Cardiac muscle cell (in vitro differentiated cells and primary cell): ENCODE data around the gene TMEM176B. TPM values are rescaled to one million over a fixed set of nuclear protein-coding genes. Genes with fewer than 3 reads are reported as not detected.

ENCODE experiments used
- DNase-seq, 2 donors: peaks; one replicate each; pipeline versions ENCODE4 v3.0.0 to v3.0.0-alpha.2; 2010 to 2017; ENCODE audit warnings: low read depth in 1 of 2, low spot score in 1 of 2
- H3K27ac ChIP-seq: fragments of 200-600 bp; sonication (generic); 2 replicates; pipeline ENCODE4 v1.5.1; 2016
- H3K27me3 ChIP-seq: fragments of 200-600 bp; sonication (generic); 2 replicates; pipeline ENCODE4 v1.6.0; 2016; ENCODE audit warnings: control low read depth
- H3K36me3 ChIP-seq: fragments of 200-600 bp; sonication (generic); 2 replicates; pipeline ENCODE4 v1.5.1; 2016; ENCODE audit warnings: control low read depth
- H3K4me1 ChIP-seq: fragments of 200-600 bp; sonication (generic); 2 replicates; pipeline ENCODE4 v1.8.1; 2017; ENCODE audit warnings: low read depth, mild to moderate bottlenecking, mixed run types
- H3K4me3 ChIP-seq: fragments of 200-600 bp; sonication (generic); 2 replicates; pipeline ENCODE4 v1.5.1; 2016; ENCODE audit warnings: mild to moderate bottlenecking
- H3K9me3 ChIP-seq: fragments of 200-600 bp; sonication (generic); 2 replicates; pipeline ENCODE4 v1.5.1; 2017; ENCODE audit warnings: low read depth, mild to moderate bottlenecking, control low read depth
- polyA plus RNA-seq: library from polyadenylated mRNA; unstranded; fragments of >200 nt; fragmentation: Nextera tagmentation; extraction: Ambion mirVana; gene quantifications from 2 replicates; pipeline ENCODE4 v1.2.1, GENCODE V29; 2016
- total RNA-seq: library from RNA; depleted of rRNA; stranded (reverse); fragments of >200 nt; gene quantifications from 2 replicates; pipeline ENCODE4 v1.2.3, GENCODE V29; 2016
- TF ChIP-seq, protein P1 (sequence below): IDR thresholded peaks from 2 replicates; pipeline ENCODE4 v1.5.1; 2012; ENCODE audit warnings: low read depth, mild to moderate bottlenecking, low read length

The TMEM176B gene
- total and polyA plus RNA-seq, 2 experiments from 2014 or later: 30.6 to 41.8 TPM

DNA sequence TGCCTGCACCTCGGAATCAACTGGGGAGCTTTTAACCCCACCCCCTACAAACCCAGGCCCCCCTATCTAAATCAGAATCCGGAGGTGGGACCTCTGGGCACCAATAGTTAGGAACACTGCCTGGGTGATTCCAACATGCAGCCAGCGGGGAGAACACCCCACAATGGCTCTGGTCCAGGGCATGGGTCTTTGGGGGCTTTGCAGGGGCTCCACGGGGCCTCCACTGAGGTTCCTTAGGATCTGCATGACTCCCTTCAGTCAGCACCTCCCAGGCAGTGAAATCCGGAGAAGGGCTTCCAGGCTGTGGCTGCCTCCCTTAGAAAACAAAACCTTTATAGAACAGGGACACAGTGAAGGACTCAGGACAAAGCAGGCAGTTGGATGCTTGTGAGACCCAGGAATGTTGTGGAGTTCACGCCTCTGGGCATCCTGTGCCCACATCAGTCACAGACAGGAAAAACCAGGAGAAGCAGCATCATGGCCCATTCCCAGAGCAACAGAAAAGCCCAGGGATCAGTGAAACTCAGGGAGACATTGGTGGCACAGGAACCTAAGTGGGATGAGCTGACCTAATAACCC is 35.6 kb upstream of the TMEM176B start:
- H3K27me3 ChIP-seq: peaks cover 3% of the 10 kb centered on the region
- H3K36me3 ChIP-seq: no peaks in the 10 kb centered on the region
- H3K4me3 ChIP-seq: no peak overlapping the region
- no peak overlapping the region for H3K27ac ChIP-seq
- H3K4me1 ChIP-seq: no peaks in the 10 kb centered on the region
- H3K9me3 ChIP-seq: no peaks in the 10 kb centered on the region
- no peak for DNase-seq
- TF ChIP-seq, protein P1, sequence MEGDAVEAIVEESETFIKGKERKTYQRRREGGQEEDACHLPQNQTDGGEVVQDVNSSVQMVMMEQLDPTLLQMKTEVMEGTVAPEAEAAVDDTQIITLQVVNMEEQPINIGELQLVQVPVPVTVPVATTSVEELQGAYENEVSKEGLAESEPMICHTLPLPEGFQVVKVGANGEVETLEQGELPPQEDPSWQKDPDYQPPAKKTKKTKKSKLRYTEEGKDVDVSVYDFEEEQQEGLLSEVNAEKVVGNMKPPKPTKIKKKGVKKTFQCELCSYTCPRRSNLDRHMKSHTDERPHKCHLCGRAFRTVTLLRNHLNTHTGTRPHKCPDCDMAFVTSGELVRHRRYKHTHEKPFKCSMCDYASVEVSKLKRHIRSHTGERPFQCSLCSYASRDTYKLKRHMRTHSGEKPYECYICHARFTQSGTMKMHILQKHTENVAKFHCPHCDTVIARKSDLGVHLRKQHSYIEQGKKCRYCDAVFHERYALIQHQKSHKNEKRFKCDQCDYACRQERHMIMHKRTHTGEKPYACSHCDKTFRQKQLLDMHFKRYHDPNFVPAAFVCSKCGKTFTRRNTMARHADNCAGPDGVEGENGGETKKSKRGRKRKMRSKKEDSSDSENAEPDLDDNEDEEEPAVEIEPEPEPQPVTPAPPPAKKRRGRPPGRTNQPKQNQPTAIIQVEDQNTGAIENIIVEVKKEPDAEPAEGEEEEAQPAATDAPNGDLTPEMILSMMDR: no peak

DNA sequence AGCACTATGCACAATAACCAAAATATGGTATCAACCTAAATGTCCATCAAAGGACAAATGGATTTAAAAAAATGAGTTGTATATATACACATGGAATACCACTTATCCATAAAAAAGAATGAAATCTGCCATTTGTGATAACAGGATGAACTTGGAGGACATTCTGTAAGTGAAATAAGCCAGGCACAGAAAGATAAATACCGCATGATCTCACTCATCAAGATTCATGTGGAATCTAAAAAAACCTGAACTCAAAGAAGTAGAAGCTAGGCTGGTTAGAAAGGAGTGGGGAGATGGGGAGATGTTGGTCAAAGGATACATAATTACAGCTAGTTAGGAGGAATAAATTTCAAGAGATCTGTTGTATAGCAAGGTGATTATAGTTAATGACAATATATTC is 34.9 kb upstream of the TMEM176B start:
- TF ChIP-seq, protein P1: no peak
- DNase-seq: no peak
- Histone ChIP-seq H3K9me3 (no peaks in the 10 kb centered on the region), H3K27ac (no peak overlapping the region), H3K36me3 (no peaks in the 10 kb centered on the region), H3K27me3 (peaks cover 3% of the 10 kb centered on the region), H3K4me3 (no peak overlapping the region), H3K4me1 (no peaks in the 10 kb centered on the region)

DNA sequence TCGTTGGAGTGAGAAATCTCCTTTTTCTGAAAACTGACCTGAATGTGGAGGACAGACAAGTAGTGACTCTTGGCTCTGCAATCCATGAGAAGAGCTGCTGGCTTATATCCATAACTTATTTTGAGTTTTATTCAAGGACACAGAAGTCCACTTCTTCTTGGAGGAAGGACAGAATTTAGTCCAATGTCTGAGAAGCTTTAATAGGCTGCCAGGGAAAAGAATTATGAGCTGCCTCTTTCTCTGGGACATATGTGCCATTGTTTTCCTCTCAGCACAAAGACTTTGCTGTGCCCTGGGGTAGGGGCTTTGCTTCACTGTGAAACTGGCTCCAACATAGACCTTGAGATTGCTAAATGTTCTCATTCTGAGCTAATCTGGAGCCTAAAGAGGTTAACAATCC is 31.7 kb upstream of the TMEM176B start:
- Histone ChIP-seq H3K4me3 (no peak overlapping the region), H3K4me1 (no peaks in the 10 kb centered on the region), H3K27ac (no peak overlapping the region), H3K9me3 (no peaks in the 10 kb centered on the region), H3K27me3 (peaks cover 3% of the 10 kb centered on the region), H3K36me3 (no peaks in the 10 kb centered on the region)
- DNase-seq: no peak
- TF ChIP-seq, protein P1: no peak

DNA sequence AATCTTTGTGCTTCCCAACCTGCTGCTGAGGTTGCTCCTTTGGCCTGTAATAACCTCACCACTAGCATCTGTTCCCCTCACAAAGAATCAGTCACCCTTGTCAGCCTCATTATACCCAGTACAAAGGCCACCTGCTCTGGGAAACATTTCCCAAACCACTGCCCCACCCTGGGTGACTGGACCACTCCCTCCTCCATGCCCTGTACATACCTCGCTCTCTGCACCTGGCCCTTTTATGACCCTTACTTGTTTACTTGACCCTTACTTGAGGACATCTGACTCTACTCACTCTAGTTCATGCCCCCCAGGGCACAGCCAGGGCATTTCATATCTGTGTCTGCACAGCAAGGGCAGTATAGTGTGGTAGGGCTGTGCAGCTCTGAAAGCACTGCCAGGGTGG is 30.8 kb upstream of the TMEM176B start:
- Histone ChIP-seq H3K9me3 (no peaks in the 10 kb centered on the region), H3K36me3 (no peaks in the 10 kb centered on the region), H3K27ac (no peak overlapping the region), H3K27me3 (no peaks in the 10 kb centered on the region), H3K4me3 (no peak overlapping the region), H3K4me1 (no peaks in the 10 kb centered on the region)
- TF ChIP-seq, protein P1: no peak
- no peak for DNase-seq

DNA sequence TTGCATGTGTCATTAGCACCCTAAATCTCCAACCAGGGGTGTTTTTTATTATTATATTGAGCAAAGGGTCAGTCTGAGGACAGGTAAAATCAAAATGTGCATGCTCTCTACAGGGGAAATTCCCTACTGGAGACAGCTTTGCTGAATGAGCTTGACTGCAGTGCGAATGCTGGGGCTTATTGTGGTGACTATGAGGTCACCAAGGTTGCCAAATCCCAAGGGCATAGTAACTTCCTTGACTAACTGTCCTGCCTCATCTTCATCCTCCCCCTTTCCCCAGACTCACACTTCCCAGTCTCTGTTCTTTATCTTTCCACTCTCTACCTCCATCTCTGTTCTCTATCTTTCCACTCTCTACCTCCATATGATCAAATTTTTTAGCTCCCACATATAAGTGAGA is 29.3 kb upstream of the TMEM176B start:
- DNase-seq: no peak
- H3K27me3 ChIP-seq: no peaks in the 10 kb centered on the region
- H3K27ac ChIP-seq: no peak overlapping the region
- no peak overlapping the region for H3K4me3 ChIP-seq
- TF ChIP-seq, protein P1: no peak
- no peaks in the 10 kb centered on the region for H3K9me3 ChIP-seq
- H3K4me1 ChIP-seq: no peaks in the 10 kb centered on the region
- H3K36me3 ChIP-seq: no peaks in the 10 kb centered on the region
